GM12873 (cell line): ENCODE measurements around the gene LITAF.

ENCODE experiments used
- TF ChIP-seq, protein P1 (sequence below): IDR thresholded peaks from 2 replicates; pipeline ENCODE4 v1.5.1; 2012; ENCODE audit warnings: low read depth, mild to moderate bottlenecking, moderate library complexity, low read length, control low read depth; ENCODE audit not compliant: insufficient read depth; ENCODE audit errors: missing control alignments

LITAF gene

GRCh38 chr16:11500700-11501346 is 85.9 kb downstream of the LITAF start:
- TF ChIP-seq, protein P1, sequence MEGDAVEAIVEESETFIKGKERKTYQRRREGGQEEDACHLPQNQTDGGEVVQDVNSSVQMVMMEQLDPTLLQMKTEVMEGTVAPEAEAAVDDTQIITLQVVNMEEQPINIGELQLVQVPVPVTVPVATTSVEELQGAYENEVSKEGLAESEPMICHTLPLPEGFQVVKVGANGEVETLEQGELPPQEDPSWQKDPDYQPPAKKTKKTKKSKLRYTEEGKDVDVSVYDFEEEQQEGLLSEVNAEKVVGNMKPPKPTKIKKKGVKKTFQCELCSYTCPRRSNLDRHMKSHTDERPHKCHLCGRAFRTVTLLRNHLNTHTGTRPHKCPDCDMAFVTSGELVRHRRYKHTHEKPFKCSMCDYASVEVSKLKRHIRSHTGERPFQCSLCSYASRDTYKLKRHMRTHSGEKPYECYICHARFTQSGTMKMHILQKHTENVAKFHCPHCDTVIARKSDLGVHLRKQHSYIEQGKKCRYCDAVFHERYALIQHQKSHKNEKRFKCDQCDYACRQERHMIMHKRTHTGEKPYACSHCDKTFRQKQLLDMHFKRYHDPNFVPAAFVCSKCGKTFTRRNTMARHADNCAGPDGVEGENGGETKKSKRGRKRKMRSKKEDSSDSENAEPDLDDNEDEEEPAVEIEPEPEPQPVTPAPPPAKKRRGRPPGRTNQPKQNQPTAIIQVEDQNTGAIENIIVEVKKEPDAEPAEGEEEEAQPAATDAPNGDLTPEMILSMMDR, result no peak

GRCh38 chr16:11499295-11500089 is 87.2 kb downstream of the LITAF start:
- TF ChIP-seq, protein P1, result no peak

GRCh38 chr16:11498683-11499082 is 88.0 kb downstream of the LITAF start:
- TF ChIP-seq, protein P1, result no peak

DNA sequence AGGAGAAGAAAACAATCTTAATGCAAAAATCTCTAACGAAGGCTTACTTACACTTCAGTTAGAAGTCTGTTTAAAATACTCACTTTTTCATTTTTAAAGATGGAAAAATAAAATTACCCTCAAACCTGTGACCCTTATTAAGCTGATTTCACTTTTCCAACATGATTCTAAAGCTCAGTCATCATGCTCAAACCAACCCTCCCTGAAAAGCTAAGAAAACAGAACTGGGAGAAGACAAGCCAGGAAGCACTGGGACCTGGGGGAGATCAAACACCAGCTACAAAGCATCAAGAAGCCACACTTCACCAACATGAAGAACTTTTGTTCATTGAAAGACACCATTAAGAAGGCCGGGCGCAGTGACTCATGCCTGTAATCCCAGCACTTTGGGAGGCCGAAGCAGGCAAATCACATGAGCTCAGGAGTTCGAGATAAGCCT is 88.8 kb downstream of the LITAF start:
- TF ChIP-seq, protein P1, result no peak
